DOHH2 (cell line): ENCODE data around the gene PHPT1.

Source experiments
- H3F3A ChIP-seq: fragments of 200-600 bp; sonication (generic), shearing (Covaris generic); 2 replicates; pipeline ENCODE4 v1.6.0; 2016; ENCODE audit warnings: antibody characterized with exemption, mild to moderate bottlenecking; ENCODE audit not compliant: control insufficient read depth, insufficient read depth
- H3K27ac ChIP-seq: fragments of 200-600 bp; sonication (generic); 2 replicates; pipeline ENCODE4 v1.5.1; 2014; ENCODE audit warnings: low read depth, mild to moderate bottlenecking, low read length, moderate library complexity
- H3K27me3 ChIP-seq: fragments of 200-600 bp; sonication (generic); 2 replicates; pipeline ENCODE4 v1.6.1; 2014; ENCODE audit warnings: mild to moderate bottlenecking, low read length, mixed read lengths; ENCODE audit not compliant: control insufficient read depth
- H3K36me3 ChIP-seq: fragments of 200-600 bp; sonication (generic); 2 replicates; pipeline ENCODE4 v1.6.1; 2014; ENCODE audit warnings: mild to moderate bottlenecking, low read length, moderate library complexity, mixed read lengths; ENCODE audit not compliant: control insufficient read depth
- H3K4me1 ChIP-seq: fragments of 200-600 bp; sonication (generic); 2 replicates; pipeline ENCODE4 v1.6.1; 2014; ENCODE audit warnings: mild to moderate bottlenecking, low read length, mixed read lengths; ENCODE audit not compliant: control insufficient read depth
- H3K4me2 ChIP-seq: fragments of 200-600 bp; sonication (generic); 2 replicates; pipeline ENCODE4 v1.6.0; 2014; ENCODE audit warnings: mild to moderate bottlenecking, low read length, moderate library complexity
- H3K4me3 ChIP-seq: fragments of 200-600 bp; sonication (generic); 2 replicates; pipeline ENCODE4 v1.5.1; 2014; ENCODE audit warnings: mild to moderate bottlenecking, low read length, mixed read lengths
- H3K79me2 ChIP-seq: fragments of 200-600 bp; sonication (generic); 2 replicates; pipeline ENCODE4 v1.6.1; 2014; ENCODE audit warnings: mild to moderate bottlenecking, low read length, mixed read lengths; ENCODE audit not compliant: control insufficient read depth
- H3K9me2 ChIP-seq: fragments of 200-600 bp; sonication (generic); replicated peaks from 2 replicates; pipeline ENCODE4 v1.6.1; 2014; ENCODE audit warnings: mild to moderate bottlenecking, low read length, mixed read lengths; ENCODE audit not compliant: control insufficient read depth
- H3K9me3 ChIP-seq: fragments of 200-600 bp; sonication (generic); 2 replicates; pipeline ENCODE4 v1.6.1; 2014; ENCODE audit warnings: antibody characterized with exemption, low read length, mixed read lengths; ENCODE audit not compliant: control insufficient read depth, insufficient read depth
- H4K20me1 ChIP-seq: fragments of 200-600 bp; sonication (generic); 2 replicates; pipeline ENCODE4 v1.6.0; 2014; ENCODE audit warnings: low read depth, mild to moderate bottlenecking, antibody characterized with exemption, low read length, moderate library complexity; ENCODE audit not compliant: control insufficient read depth, insufficient read depth
- EZH2phosphoT487 ChIP-seq: fragments of 200-600 bp; sonication (generic); IDR thresholded peaks from 2 replicates; pipeline ENCODE4 v1.6.1; 2017; ENCODE audit warnings: borderline replicate concordance, mild to moderate bottlenecking, antibody characterized with exemption, low read length, moderate library complexity, mixed read lengths
- TF ChIP-seq, protein P1 (sequence below): fragments of 200-600 bp; sonication (generic); IDR thresholded peaks from one replicate; pipeline ENCODE4 v1.5.1; 2014; ENCODE audit warnings: antibody characterized with exemption, mild to moderate bottlenecking, low read depth, low read length; ENCODE audit not compliant: poor library complexity, severe bottlenecking

PHPT1 gene

DNA sequence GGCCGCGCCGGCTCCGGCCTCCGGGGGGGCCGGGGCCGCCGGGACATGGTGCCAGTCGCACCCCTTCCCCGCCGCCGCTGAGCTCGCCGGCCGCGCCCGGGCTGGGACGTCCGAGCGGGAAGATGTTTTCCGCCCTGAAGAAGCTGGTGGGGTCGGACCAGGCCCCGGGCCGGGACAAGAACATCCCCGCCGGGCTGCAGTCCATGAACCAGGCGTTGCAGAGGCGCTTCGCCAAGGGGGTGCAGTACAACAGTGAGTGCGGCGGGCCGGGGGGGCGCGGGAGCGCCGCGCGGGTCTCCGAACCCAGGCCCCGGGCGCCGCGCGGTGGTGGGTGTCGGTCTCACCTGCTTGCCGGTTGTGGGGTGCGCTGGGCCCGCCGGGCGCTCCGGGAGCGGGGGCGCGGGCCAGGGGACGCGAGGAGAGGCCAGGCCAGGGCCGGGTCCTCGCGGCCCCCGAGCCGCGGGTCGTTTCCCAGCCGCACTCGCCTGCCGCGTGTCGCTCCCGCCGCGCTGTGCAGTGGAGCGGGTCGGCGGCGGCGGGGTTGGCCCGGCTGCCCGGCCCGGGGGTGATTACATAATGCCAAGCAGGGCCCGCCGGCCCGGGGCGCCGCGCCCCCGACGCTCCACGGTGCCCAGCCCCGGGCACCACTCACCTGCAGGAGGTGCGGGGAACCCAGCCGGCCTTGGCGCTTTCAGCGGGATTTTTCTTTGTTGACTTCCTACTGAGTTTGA lies 41.0 kb upstream of the PHPT1 start:
- H3K9me2 ChIP-seq = no peaks in the 10 kb centered on the region
- peaks cover 14% of the 10 kb centered on the region for H4K20me1 ChIP-seq
- H3K79me2 ChIP-seq = peaks cover 66% of the 10 kb centered on the region
- H3K27ac ChIP-seq = peak overlapping the region; percentile 50
- H3F3A ChIP-seq = no peaks in the 10 kb centered on the region
- peak overlapping the region; percentile 89 for H3K4me2 ChIP-seq
- H3K4me3 ChIP-seq = peak overlapping the region; percentile 88
- peaks cover 65% of the 10 kb centered on the region for H3K36me3 ChIP-seq
- no peaks in the 10 kb centered on the region for H3K27me3 ChIP-seq
- no peak for TF ChIP-seq EZH2phosphoT487
- TF ChIP-seq, protein P1, sequence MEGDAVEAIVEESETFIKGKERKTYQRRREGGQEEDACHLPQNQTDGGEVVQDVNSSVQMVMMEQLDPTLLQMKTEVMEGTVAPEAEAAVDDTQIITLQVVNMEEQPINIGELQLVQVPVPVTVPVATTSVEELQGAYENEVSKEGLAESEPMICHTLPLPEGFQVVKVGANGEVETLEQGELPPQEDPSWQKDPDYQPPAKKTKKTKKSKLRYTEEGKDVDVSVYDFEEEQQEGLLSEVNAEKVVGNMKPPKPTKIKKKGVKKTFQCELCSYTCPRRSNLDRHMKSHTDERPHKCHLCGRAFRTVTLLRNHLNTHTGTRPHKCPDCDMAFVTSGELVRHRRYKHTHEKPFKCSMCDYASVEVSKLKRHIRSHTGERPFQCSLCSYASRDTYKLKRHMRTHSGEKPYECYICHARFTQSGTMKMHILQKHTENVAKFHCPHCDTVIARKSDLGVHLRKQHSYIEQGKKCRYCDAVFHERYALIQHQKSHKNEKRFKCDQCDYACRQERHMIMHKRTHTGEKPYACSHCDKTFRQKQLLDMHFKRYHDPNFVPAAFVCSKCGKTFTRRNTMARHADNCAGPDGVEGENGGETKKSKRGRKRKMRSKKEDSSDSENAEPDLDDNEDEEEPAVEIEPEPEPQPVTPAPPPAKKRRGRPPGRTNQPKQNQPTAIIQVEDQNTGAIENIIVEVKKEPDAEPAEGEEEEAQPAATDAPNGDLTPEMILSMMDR = no peak
- no peaks in the 10 kb centered on the region for H3K9me3 ChIP-seq
- peaks cover 28% of the 10 kb centered on the region for H3K4me1 ChIP-seq

DNA sequence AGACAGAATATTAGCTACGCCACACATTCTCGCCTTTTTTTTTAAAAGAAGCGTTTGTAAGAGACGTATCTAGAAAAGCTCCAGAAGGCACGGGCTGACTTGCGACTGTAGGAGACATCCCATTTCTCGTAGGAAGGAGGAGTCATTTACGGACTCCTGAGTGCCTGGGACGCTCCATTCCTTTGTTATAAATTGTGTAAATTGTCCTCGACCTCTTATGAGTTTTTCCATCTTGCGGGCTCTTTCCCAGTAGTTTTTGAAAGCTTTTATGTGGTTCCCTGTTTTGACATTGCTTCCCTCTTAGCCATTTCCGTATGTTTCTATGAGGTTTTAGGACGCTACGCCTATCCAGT lies 40.4 kb upstream of the PHPT1 start:
- Histone ChIP-seq H3K36me3 (peaks cover 71% of the 10 kb centered on the region), H3K27me3 (no peaks in the 10 kb centered on the region), H3K4me2 (peak overlapping the region; percentile 89), H3K27ac (peak overlapping the region; percentile 50), H3K4me1 (peaks cover 28% of the 10 kb centered on the region), H3F3A (no peaks in the 10 kb centered on the region), H3K9me3 (no peaks in the 10 kb centered on the region), H3K9me2 (no peaks in the 10 kb centered on the region), H3K4me3 (peak overlapping the region; percentile 88), H3K79me2 (peaks cover 72% of the 10 kb centered on the region), H4K20me1 (peaks cover 15% of the 10 kb centered on the region)
- no peak for TF ChIP-seq EZH2phosphoT487
- TF ChIP-seq, protein P1 = no peak

DNA sequence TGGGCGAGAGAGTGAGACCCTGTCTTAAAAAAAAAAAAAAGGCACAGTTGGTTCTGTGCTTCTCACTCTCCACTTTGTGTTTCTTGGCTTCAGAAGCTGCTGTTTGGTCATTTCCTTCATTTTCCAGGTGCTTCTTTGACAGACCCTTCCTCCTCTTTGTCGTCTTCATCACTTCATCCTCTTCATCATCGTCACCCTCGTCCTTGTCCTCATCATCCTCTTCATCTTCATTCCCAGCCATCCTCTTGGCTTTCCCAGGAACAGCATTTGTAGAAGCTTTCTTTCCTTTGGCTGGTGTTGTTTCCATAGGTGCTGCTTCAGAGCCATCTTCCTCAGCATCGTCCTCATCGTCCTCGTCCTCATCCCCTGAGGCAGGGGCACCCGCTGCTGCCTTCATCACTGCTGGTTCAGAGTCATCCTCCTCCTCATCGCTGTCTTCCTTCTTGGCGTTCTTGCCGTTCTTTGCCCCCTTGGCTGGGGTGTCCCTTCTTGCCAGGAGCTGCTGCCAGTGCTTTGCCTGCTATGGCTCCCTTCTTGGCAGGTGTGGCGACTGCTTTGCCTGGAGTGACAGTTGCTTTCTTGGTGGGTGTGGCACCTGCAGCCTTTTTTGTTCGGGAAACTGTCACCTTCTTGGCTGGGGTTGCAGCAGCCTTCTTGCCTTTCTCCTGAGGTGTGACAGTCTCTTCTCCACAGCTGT lies 34.3 kb upstream of the PHPT1 start:
- Histone ChIP-seq H3F3A (no peaks in the 10 kb centered on the region), H3K36me3 (peaks cover 70% of the 10 kb centered on the region), H3K27ac (no peak overlapping the region), H3K9me2 (no peaks in the 10 kb centered on the region), H3K79me2 (peaks cover 93% of the 10 kb centered on the region), H3K4me3 (no peak overlapping the region), H3K4me1 (peaks cover 6% of the 10 kb centered on the region), H3K9me3 (no peaks in the 10 kb centered on the region), H3K4me2 (no peak overlapping the region), H4K20me1 (peaks cover 7% of the 10 kb centered on the region; the same call in 1 of the 2 replicates), H3K27me3 (no peaks in the 10 kb centered on the region)
- TF ChIP-seq EZH2phosphoT487 = no peak
- TF ChIP-seq, protein P1 = no peak
